HG03575 (cell line): ENCODE data around the gene SLC35G2.
"Not testable (repeated sequence)": the region's sequence is repeated elsewhere in the genome, so short reads cannot be mapped to it uniquely, and the experiment has no call there.

Experiments
- ATAC-seq: cut with Tn5 transposase; IDR thresholded peaks from one replicate; pipeline ENCODE4 v1.9.1; 2021; ENCODE audit not compliant: unreplicated experiment, insufficient number of reproducible peaks, low FRiP score; ENCODE audit errors: extremely low read depth

SLC35G2 gene

GRCh38 chr3:136818769-136819391, at the start of gene SLC35G2:
TSS of gene SLC35G2 (plus strand) at chr3:136819126. CDS start at chr3:136854461, 35,335 bp downstream.
- no peak for ATAC-seq

- ATAC-seq = no peak
Measured at GRCh38 chr3:136772709-136773108, 46.2 kb upstream of the SLC35G2 start.

GRCh38 chr3:136778865-136779264, 40.1 kb upstream of the SLC35G2 start:
- no peak for ATAC-seq

GRCh38 chr3:136780741-136781140, 38.2 kb upstream of the SLC35G2 start:
- ATAC-seq = no peak

- no peak for ATAC-seq
Measured at GRCh38 chr3:136783708-136784191, 35.2 kb upstream of the SLC35G2 start.

GRCh38 chr3:136787349-136787748, 31.6 kb upstream of the SLC35G2 start:
- ATAC-seq = peak; percentile 69

GRCh38 chr3:136788154-136788553, 30.8 kb upstream of the SLC35G2 start:
- no peak for ATAC-seq

- ATAC-seq = no peak
Measured at GRCh38 chr3:136789976-136790375, 28.9 kb upstream of the SLC35G2 start.

- ATAC-seq = no peak
Measured at GRCh38 chr3:136790786-136791185, 28.1 kb upstream of the SLC35G2 start.

- ATAC-seq = no peak
Measured at GRCh38 chr3:136792556-136793330, 26.2 kb upstream of the SLC35G2 start.

- not testable (repeated sequence) for ATAC-seq
Measured at GRCh38 chr3:136801146-136801545, 17.8 kb upstream of the SLC35G2 start.

- ATAC-seq = no peak
Measured at GRCh38 chr3:136802481-136802996, 16.4 kb upstream of the SLC35G2 start.

- ATAC-seq = no peak
Measured at GRCh38 chr3:136804141-136804540, 14.8 kb upstream of the SLC35G2 start.

GRCh38 chr3:136804813-136805212, 14.1 kb upstream of the SLC35G2 start:
- ATAC-seq = no peak

- ATAC-seq = no peak
Measured at GRCh38 chr3:136805795-136806194, 13.1 kb upstream of the SLC35G2 start.

GRCh38 chr3:136811701-136812100, 7.2 kb upstream of the SLC35G2 start:
- no peak for ATAC-seq

GRCh38 chr3:136817448-136817847, 1.5 kb upstream of the SLC35G2 start:
- ATAC-seq = no peak

GRCh38 chr3:136818191-136818768, 646 bp upstream of the SLC35G2 start:
- no peak for ATAC-seq

GRCh38 chr3:136819392-136819730, 435 bp downstream of the SLC35G2 start:
- ATAC-seq = no peak
